NCI-H146 treated with DMSO at 0.1 percent for 48 hours (cell line): Measurements from ENCODE around the gene RALGPS1.

ENCODE experiments used
- DNase-seq: peaks from one replicate; lab custom pipeline; 2025; ENCODE audit not compliant: unreplicated experiment; lab: John Stamatoyannopoulos, UW

RALGPS1 gene

DNA sequence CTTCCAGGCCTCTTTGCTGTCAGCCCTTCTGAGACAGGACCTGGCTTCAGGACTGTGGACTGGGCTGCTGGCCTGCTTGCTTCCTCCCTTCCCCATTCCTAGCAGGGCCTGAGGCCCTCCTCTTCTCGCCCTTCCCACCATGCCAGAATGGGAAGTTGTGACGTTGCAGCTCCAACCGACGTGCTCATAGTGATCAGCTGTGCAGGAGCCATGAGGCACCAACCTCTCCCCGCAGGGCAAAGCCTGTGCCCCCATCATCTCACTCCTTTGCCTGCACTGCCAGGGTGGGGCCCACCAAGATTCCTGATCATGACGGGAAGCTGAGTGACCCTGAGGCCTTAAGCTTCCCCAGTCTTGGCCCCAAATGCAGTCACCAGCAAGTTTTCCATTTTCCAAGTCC, 304.9 kb downstream of the RALGPS1 start:
- DNase-seq: no peak

DNA sequence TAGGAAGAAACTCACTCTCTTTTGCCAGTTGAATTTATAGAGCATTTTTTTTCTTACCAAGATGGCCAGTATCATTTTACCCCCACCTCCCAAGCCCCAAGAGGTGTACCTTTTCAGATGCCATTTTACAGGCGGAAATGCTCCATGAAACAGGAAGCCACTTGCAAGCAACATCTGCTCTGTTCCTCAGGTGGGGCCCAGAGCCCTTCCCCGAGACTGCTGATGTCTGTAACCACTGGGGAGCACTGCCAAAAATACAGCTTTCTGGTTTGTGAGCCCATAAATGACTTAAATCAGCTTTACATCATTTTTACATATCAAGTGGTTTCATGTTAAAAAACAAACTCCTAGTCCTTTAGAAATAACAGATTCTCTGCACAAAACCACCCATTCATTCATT, 307.1 kb downstream of the RALGPS1 start:
- DNase-seq: no peak

DNA sequence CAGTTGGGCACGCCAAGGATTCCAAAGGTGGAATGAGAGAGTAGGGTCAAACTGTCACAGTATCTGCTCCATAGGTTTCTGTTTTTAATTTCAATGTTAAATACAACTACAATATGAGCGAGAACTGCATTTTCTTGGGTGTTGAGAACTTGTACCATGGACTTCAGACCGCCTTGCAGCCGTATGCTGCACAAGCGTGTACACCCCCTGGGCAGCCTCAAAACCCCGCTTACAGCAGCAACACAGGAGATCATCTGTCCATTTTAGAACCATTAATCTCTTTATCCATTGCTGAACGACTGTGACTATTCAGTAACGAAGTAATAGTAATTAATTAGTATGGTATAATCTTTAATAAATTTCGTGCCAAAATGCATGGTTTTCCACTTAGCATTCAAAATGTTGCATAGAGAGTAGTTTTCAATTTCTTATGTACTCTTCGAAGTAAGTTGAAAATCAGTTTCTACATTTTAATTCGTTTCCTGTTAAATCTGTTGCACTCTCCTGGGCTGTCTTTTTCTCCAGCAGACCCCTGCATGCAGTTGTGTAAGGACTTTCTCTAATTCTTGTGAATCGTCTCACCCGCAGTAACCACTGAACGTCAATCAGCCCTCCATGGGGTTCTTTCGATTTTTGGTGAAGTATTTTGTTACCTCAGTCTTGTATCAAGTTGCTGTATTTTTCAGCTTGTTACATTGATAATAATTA, 308.0 kb downstream of the RALGPS1 start:
- DNase-seq: no peak

DNA sequence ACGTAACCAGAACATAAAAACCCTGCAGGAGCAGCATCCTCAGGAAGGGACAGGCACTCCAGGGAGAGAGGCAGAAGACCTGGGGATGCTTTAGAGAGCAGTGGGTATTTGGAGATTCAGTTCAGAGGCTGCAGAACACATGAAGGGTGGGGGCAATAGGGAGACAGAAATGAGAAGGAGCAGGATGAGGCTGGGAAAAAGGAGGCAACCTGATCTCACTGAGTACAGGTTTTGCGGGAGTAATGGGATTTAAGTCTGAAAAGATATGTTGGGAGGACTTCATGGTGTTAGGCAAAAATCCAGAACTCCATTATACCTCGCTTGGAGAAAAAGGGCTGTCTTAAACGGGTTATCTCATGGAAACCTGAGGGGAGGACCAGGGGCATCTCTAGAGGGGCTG, 308.7 kb downstream of the RALGPS1 start:
- DNase-seq: no peak

DNA sequence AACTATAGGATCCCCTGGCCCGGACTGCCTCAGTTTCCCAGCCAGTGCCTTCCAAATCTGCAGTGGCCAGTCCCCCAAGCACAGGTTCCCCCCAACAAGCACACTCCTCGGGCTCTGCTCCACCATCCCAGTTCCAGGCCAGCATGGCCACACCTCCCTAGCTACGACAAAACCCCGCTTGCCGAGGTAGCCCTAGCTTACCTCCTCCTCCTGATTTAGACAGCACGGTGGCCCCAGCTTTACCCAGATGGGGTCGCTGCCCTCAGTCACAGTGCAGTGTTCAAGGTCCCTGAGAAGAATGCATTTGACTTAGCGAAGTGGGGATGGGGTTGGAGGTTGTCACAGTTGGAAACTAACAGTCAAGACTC, 309.2 kb downstream of the RALGPS1 start:
- DNase-seq: no peak

DNA sequence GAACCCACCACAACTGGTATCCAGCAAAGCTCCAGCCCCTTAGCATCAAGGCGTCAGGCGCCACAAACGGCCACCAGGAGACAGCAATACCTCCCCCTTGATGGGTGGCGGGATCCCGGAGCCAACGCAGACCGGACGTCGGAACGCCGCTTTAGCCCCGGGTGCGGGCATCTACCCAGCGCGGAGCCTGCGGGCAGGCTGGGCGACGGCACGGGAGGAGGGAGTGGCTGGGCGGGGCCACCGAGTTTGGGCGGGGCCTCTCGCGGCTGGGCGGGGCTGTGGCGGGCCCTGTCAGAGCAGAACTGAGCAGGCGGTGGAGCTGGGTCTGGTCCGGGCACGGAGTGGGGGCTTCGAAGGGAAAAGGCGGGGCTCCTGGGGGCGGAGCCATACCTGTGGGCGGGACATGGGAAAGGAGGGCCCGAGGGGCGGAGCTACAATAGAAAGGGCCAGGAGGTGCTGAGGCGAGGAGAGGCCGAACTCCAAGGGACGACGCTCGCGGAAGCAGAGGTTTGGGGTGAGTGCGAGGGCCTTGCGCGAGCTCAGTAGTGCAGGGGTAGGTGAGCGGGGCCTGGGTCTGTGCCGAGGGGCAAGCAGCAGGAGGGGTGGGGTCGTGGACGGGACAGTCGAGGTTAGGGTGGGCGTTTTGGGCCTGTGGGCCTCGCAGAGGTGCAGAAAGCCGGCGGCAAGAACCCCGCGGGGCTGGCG, 309.7 kb downstream of the RALGPS1 start:
- DNase-seq: peak; percentile 52

DNA sequence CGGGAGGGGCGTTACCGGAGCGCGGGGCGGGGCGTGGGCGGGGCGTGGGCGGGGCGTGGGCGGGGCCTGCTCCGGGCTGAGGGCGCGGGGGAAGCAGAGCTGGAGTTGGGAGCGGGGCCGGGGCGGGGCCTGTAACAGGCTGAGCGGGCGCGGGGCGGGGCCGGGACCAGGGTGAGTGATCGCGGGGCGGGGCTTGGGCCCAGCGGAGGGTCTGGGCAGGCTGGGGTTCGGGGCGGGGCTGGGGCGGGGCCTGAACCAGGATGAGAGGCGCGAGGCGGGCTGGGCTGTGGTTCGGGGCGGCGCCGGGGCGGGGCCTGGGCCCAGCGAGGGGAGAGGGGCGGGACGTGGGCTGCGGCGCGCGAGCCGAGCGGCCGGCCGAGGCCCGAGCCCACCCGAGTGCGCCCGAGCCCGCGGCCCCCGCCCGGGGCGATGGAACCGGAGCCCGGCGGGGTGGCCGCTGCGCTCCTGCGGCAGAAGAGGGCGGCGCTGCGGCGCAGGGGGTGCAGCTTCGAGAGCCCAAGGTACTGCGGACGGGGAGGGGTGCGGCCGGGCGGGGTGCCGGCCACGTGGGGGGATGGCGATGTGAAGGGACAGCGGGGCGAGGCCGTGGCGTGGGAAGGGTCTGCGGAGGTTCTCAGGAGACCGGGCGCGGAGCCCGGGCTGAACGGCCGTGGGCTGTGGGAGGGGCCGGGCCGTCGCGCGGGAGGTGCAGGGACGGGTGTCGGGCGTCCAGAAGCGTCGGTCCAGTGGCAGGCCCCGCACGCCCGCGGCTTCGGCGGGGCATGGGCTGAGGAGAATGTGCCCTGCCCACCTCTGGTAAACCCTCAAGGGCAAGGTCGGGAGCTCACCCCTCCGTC, 310.5 kb downstream of the RALGPS1 start:
- peak; percentile 68 for DNase-seq

DNA sequence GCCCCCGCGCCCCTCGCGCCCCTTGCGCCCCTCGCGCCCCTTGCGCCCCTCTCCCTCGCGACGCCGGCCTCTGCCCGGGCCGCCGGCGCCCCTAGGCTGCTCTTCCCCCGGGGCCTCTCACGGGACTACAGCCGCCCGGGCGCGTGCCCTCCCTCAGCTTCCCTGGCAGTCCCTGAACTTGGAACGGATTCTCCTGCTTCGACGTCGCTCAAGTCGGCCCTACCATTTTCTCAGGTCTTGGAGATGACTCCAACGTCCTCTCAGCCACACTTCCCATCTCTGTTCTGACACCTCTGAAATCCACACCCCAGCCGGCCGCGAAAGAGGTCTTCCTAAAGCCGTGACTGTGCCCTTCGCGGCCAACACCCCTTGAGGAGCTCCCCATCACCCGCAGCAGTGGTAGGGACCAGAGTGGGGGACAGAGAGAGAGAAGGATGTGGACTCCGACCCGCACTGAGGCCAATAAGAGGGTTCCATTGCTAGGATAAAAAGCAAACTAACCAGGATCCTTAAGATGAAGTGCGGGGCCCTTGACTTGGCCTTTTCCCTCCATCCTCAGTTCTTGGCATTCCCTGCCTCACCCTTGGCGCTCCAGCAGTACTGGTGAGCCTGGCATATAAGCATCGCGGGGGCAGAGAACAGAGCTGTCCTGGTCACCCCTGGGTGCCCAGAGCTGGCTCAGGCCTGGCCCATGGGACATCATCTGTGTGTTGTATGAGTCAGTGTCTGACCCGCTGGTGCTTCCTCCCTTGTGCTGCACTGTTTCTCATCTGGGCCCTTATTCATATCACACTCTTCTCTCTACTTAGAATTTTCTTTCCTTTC, 311.4 kb downstream of the RALGPS1 start:
- DNase-seq: no peak

DNA sequence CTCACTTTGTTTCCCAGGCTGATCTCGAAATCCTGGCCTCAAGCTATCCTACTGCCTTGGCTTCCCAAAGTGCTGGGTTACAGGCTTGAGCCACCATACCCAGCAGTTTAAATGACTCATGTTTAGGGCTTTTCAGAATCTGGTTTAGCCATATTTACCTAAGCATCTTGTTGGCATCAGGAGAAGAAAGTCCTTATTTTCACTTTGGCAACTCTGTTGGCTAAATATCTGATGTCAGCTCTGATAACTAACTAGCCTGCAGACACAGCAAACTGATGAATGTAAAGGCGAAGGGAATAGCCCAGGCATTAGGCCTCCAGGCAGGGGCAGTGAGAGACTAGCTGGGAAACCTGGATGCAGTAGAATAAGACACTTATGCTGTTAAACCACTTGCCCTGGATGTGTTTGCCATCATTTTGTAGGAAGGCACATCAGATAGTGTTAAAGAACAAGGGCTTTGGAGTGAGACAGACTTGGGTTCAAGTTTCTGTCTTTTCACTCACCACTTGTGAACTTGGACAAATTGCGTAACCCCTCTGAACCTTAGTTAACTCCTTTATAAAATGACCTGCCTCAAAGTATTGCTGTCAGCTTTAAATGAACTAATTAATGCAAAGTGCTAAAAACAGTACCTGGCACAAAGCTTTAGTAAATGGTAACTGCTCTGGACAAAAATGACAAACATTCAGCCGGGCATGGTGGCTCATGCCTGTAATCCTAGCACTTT, 315.3 kb downstream of the RALGPS1 start:
- no peak for DNase-seq

DNA sequence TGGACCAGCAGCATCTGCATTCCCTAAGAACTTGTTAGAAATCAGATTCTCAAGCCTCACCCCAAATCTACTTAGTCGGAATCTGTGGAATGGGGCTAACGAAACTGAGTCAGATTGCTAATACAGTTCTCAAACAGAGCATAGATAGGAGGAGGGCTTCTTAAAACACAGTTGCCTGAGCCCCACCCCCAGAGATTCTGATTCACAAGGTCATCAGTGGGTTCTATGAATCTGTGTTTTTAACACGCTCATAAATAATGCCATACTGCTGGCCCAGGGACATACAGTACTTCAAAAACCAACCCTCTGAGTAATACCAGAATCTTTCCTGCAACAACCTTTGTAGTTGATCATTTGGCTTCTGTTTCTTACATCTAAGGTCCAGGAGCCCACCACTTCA, 317.1 kb downstream of the RALGPS1 start:
- no peak for DNase-seq

DNA sequence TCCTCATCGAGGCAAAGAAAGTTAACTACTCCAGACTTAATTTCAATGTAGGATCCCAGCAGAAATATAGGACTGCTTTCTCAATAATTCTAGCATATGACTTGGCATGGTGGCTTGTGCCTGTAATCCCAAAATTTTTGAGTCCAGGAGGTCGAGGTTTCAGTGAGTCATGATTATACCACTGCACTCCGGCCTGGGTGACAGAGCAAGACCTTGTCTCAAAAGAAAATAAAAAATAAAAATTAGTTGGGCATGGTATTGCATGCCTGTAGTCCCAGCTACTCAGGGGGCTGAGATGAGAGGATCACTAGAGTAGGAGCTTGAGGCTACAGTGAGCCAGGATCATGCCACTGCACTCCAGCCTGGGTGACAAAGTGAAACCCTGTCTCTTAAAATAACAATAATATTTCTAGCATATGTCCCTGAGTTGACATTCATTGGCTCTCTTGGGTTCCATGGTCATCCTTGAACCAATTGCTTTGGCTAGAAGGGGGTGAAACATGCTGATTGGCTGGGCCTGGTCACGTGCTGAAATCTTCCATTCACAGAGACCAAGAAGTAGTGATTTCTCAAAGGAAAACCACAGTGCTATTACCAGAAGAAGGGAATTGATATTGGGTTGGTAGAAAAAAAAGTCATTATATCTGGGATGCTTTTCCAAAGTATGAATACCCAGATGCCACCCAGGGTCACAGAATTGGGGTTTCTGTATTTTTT, 318.4 kb downstream of the RALGPS1 start:
- no peak for DNase-seq

DNA sequence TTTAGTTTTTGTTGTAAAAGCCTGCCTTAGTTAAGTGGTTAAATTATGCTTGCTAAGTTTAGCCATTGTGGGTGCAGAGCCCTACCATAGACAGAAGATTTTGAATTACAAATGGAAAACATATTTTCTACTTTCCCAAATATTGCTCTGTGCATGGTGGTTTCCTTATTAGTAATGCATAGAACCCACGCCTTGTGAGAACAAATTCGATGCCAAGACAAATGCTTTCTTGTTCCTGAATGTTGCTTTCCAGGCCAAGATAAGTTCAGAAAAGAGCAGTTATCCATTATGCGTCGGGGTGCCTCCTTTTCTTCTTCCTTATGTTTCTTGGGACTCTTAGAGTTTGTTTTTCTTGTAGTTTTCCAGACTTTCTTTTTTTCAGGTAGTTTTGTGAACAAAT, 319.0 kb downstream of the RALGPS1 start:
- DNase-seq: no peak

DNA sequence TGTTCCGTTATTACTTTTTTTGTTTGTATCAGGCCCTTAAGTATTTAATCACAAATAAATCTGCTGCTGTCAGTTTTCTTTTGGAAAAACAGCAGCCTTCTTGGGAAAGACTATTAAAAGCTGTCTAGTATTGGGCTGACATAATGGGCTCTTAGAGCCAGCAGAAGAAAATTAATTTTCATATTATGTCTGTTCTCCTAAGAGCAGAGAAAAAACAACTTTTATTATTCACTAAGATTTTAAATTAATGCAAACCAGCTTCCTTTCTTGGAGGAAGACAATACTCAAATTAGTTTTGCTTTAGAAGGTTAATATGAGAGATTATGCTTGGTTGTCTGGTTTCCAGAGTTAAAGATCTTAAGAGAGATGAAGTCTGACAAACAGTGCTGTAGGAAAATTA, 319.4 kb downstream of the RALGPS1 start:
- DNase-seq: no peak

DNA sequence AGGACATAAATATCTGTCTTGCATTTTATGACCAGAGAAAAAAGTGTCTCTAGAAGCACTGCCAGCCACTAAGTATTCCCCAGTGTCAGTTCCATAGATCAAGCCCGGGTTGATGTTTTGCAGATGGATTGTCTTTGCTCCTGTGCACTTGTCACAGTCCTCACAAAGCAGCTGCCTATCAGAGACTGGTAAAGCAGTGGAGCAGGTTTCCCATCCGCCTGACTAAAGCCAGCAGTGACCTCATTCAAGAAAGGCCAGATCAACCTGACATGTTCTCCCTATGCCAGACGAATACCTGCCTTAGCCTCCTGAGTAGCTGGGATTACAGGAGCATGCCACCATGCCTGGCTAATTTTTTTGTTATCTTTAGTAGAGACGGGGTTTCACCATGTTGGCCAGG, 323.2 kb downstream of the RALGPS1 start:
- DNase-seq: no peak

DNA sequence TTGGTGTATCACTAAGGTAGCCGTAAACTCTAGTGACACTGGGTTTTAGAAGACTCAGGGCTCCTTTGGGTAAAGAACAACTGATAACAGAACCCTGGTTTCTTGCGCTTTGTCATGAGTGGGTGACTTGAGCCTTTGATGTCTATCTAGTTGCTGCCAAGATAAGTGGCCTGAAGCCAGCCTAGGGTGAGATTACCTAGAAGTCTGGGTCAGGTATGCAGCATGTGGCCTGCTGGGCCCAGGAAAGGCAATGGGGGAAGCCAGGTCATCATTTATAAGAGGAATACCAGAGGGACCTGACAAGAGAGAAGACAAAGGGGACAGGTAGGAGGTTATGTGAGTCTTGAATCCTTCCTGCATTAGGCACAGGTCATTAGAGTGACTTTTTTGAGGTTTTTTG, 326.8 kb downstream of the RALGPS1 start:
- no peak for DNase-seq

DNA sequence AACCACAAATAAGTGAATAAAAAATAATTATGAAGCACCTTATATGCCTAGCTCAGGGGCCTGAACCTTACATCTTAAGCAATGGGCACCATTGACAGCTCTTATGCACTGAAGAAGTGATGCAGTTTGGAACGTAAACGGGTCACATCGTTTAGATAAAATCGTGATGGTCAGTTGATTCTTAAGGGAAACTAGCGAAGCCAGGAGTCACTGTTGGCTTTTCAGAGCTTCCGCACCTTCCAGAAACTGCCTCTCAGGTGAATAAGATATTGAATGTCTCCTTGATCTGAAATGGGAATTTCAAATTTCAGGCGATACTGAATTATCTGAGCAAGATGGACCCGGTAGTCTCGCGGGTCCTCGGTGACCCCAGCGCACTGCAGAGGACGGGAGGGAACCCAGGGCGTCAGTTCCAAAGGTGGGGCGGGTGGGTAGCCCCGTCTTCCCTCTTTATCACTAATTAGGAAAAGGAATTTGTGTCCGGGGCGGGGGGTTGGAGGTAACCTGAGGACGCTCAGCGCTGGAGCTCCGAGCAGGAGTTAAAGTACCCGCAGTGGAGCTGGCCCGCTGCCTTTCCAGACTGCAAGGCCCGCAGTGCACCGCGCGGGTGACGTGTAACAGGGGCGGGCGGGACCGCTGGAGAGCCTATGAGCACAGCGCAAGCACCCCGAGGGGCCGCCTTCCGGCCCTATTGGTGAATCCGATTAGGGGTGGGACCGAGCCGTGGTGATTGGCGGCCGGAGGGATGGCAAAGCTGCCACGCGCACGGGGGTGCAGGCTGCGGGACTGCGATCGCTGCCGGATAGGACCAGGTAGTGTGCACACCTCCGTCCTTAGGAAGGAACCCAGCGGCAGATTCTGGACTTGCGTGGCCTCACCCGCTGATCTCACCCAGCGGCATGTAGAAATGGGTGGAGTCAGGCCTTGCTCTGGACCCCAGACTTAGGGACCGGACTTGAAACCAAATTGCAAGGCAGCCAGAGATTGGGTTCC, 330.3 kb downstream of the RALGPS1 start:
- peak; percentile 75 for DNase-seq

DNA sequence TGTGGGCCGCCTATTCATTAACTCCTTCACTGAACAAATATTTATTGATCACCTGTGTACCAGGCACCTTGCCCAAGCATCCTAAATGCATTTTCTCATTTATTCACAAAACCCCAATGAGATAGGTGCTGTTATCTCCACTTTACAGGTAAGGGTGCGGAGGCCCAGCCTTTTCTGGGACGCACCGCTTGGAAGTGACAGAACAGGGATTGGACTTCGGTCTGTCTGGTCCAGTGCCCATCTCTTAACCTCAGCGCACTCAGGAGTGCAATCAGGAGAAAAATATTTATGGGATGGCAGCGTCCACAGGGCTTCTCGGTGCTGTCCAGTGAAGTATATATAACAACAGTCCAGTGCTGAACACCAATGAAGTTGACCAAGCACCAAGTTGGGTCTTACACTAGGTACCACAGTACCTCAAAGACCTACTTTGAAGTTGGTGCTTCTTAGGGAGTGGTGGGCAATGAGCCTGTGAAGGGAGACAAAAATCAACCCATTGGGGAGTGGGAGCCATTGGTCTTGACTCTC, 331.1 kb downstream of the RALGPS1 start:
- DNase-seq: no peak

DNA sequence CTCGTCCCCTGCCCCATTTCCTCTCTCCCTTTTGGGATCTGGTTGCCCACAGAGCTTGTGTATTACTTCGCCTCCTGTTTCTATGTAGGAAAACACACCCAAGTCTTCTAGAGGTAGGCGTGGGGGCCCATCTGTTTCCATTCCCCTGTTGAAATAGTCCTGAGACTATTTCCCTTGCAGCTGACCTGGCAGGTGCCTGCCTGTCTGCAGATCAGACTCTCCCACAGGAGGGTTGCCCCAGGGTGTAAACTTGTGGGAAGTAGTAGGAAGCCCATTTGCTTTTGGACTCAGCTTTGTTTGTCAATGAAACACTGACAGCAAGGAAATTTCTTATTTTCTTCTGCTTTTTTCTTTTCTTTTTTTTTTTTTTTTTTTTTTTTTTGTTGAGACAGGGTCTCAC, 333.7 kb downstream of the RALGPS1 start:
- no peak for DNase-seq
